H1 (cell line): ENCODE data around the gene LUZP1. TPM values are rescaled to one million over a fixed set of nuclear protein-coding genes. Genes with fewer than 3 reads are reported as not detected.

Experiments used
- CTCF ChIA-PET: fragments of 300-600 bp; sonication (Branson Sonifier 250); formaldehyde crosslinking; loops from one replicate; lab custom pipeline; 2021; ENCODE audit not compliant: partially characterized antibody; lab: Charles Lee
- POLR2A ChIA-PET: fragments of 300-600 bp; sonication (Branson Sonifier 250); formaldehyde crosslinking; loops from one replicate; lab custom pipeline; 2021; ENCODE audit warnings: inconsistent platforms; ENCODE audit not compliant: partially characterized antibody; lab: Charles Lee
- DNase-seq, 2 experiments: peaks; one replicate each; pipeline versions ENCODE4 v3.0.0 to v3.0.0-alpha.2; 2010 to 2022; ENCODE audit warnings: low spot score in 2 of 2, low read depth in 1 of 2, mixed read lengths in 1 of 2
- FAIRE-seq: peaks from 2 replicates; lab custom pipeline; 2011; peaks lifted over from hg19 to GRCh38; lab: Jason Lieb, UNC
- H2AFZ ChIP-seq: 2 replicates; pipeline ENCODE4 v1.8.1; 2012; ENCODE audit warnings: low read length, inconsistent platforms
- H2AK5ac ChIP-seq: 2 replicates; pipeline ENCODE4 v1.6.1; 2013; ENCODE audit warnings: low read depth, low read length
- H2BK120ac ChIP-seq: replicated peaks from 2 replicates; pipeline ENCODE3; 2013; ENCODE audit warnings: low read depth, low read length, inconsistent platforms
- H2BK12ac ChIP-seq: 2 replicates; pipeline ENCODE4 v1.6.1; 2013; ENCODE audit warnings: low read depth, low read length
- H2BK15ac ChIP-seq: 2 replicates; pipeline ENCODE4 v1.6.1; 2013; ENCODE audit warnings: low read length
- H2BK20ac ChIP-seq: 2 replicates; pipeline ENCODE4 v1.6.1; 2013; ENCODE audit warnings: low read length
- H2BK5ac ChIP-seq: 2 replicates; pipeline ENCODE4 v1.6.1; 2013; ENCODE audit warnings: low read depth, low read length
- H3K14ac ChIP-seq: 2 replicates; pipeline ENCODE4 v1.6.1; 2013; ENCODE audit warnings: inconsistent platforms; ENCODE audit not compliant: insufficient read length
- H3K18ac ChIP-seq: 2 replicates; pipeline ENCODE4 v1.6.1; 2013; ENCODE audit warnings: low read length; ENCODE audit errors: extremely low read depth
- H3K23ac ChIP-seq: 2 replicates; pipeline ENCODE4 v1.6.1; 2013; ENCODE audit warnings: inconsistent platforms; ENCODE audit not compliant: insufficient read length
- H3K23me2 ChIP-seq: 2 replicates; pipeline ENCODE4 v1.6.1; 2013; ENCODE audit warnings: low read depth, low read length
- H3K27ac ChIP-seq: 2 replicates; pipeline ENCODE4 v1.6.1; 2011; ENCODE audit warnings: low read depth, low read length, inconsistent platforms
- H3K27me3 ChIP-seq, 4 experiments: replicated peaks in 1 of 4; 1 replicate in 1 of 4; 2 replicates in 3 of 4; pipeline versions ENCODE4 v1.6.1 to v1.8.1; 2011 to 2013; ENCODE audit warnings: low read length in 3 of 4, mild to moderate bottlenecking in 3 of 4, inconsistent platforms in 2 of 4, mixed read lengths in 2 of 4, moderate library complexity in 1 of 4; ENCODE audit not compliant: control insufficient read depth in 3 of 4, insufficient read depth in 3 of 4; ENCODE audit errors: extremely low read depth in 1 of 4
- H3K36me3 ChIP-seq, 4 experiments: 2 replicates each; pipeline versions ENCODE4 v1.6.1 to v1.8.1; 2011 to 2013; ENCODE audit warnings: mild to moderate bottlenecking in 4 of 4, low read length in 3 of 4, moderate library complexity in 2 of 4, control low read depth in 1 of 4, inconsistent platforms in 1 of 4; ENCODE audit not compliant: insufficient read depth in 4 of 4, control insufficient read depth in 2 of 4
- H3K4ac ChIP-seq: replicated peaks from 2 replicates; pipeline ENCODE3; 2013; ENCODE audit warnings: low read length, low read depth, mixed read lengths, inconsistent platforms; ENCODE audit not compliant: insufficient read length
- H3K4me1 ChIP-seq, 4 experiments: replicated peaks in 1 of 4; 1 replicate in 1 of 4; 2 replicates in 3 of 4; pipeline versions ENCODE4 v1.6.1 to v1.8.1; 2011 to 2013; ENCODE audit warnings: low read length in 3 of 4, inconsistent platforms in 2 of 4, mixed read lengths in 1 of 4; ENCODE audit not compliant: insufficient read depth in 4 of 4, control insufficient read depth in 3 of 4
- H3K4me2 ChIP-seq, 2 experiments: 2 replicates each; pipeline versions ENCODE4 v1.6.1 to v1.8.1; 2011 to 2013; ENCODE audit warnings: low read depth in 2 of 2, low read length in 2 of 2, control low read depth in 1 of 2, inconsistent platforms in 1 of 2, mild to moderate bottlenecking in 1 of 2; ENCODE audit not compliant: insufficient read depth in 1 of 2
- H3K4me3 ChIP-seq, 4 experiments: fragments of 200-600, 300-600 bp in 1 of 4; sonication (generic), shearing (Covaris generic), sonication (Bioruptor Twin) in 1 of 4; 2 replicates each; pipeline versions ENCODE4 v1.5.1 to v1.8.1; 2011 to 2016; ENCODE audit warnings: low read length in 4 of 4, low read depth in 3 of 4, control low read depth in 2 of 4, inconsistent platforms in 2 of 4, mild to moderate bottlenecking in 2 of 4, mixed read lengths in 1 of 4, moderate library complexity in 1 of 4; ENCODE audit not compliant: insufficient read depth in 2 of 4; ENCODE audit errors: extremely low read depth in 1 of 4
- H3K56ac ChIP-seq: replicated peaks from 2 replicates; pipeline ENCODE3; 2013; ENCODE audit warnings: low read depth, mild to moderate bottlenecking, mixed read lengths, low read length, inconsistent platforms; ENCODE audit not compliant: insufficient read length
- H3K79me1 ChIP-seq: 2 replicates; pipeline ENCODE4 v1.6.1; 2013; ENCODE audit warnings: low read depth, low read length, control low read depth
- H3K79me2 ChIP-seq, 2 experiments: 2 replicates each; pipeline versions ENCODE4 v1.6.1 to v1.8.1; 2012 to 2013; ENCODE audit warnings: low read length in 2 of 2, mild to moderate bottlenecking in 2 of 2, inconsistent platforms in 1 of 2; ENCODE audit not compliant: insufficient read depth in 2 of 2, control insufficient read depth in 1 of 2
- H3K9ac ChIP-seq, 4 experiments: replicated peaks in 1 of 4; 1 replicate in 1 of 4; 2 replicates in 3 of 4; pipeline versions ENCODE4 v1.6.1 to v1.8.1; 2011 to 2013; ENCODE audit warnings: low read depth in 3 of 4, low read length in 3 of 4, control low read depth in 2 of 4, mild to moderate bottlenecking in 2 of 4, moderate library complexity in 2 of 4, inconsistent platforms in 1 of 4; ENCODE audit errors: extremely low read depth in 1 of 4
- H3K9me3 ChIP-seq, 2 experiments: 2 replicates each; pipeline versions ENCODE4 v1.6.1 to v1.8.1; 2012 to 2013; ENCODE audit warnings: mild to moderate bottlenecking in 2 of 2, moderate library complexity in 2 of 2, control low read depth in 1 of 2, inconsistent platforms in 1 of 2, low read depth in 1 of 2, low read length in 1 of 2, mixed read lengths in 1 of 2; ENCODE audit not compliant: insufficient read depth in 2 of 2
- H4K20me1 ChIP-seq, 2 experiments: replicated peaks in 1 of 2; 2 replicates each; pipeline versions ENCODE3 to v1.8.1; 2011 to 2013; ENCODE audit warnings: inconsistent platforms in 2 of 2, low read length in 2 of 2, mild to moderate bottlenecking in 1 of 2; ENCODE audit not compliant: insufficient read depth in 2 of 2, control insufficient read depth in 1 of 2
- H4K5ac ChIP-seq: 2 replicates; pipeline ENCODE4 v1.6.1; 2013; ENCODE audit warnings: low read length, low read depth, mixed read lengths, inconsistent platforms; ENCODE audit not compliant: insufficient read length
- H4K8ac ChIP-seq: 2 replicates; pipeline ENCODE4 v1.8.0; 2013; ENCODE audit warnings: mild to moderate bottlenecking, moderate library complexity, low read length, inconsistent platforms; ENCODE audit not compliant: insufficient read depth; ENCODE audit errors: extremely low read depth
- H4K91ac ChIP-seq: replicated peaks from 2 replicates; pipeline ENCODE3; 2013; ENCODE audit warnings: low read length, mixed read lengths, inconsistent platforms; ENCODE audit not compliant: insufficient read length
- CBX5 ChIP-seq: fragments of 300-800, 300-1000 bp; sonication (generic); IDR thresholded peaks from 2 replicates; pipeline ENCODE4 v1.7.1; 2016; ENCODE audit warnings: antibody characterized with exemption, low read length, low read depth
- CHD1 ChIP-seq: IDR thresholded peaks from 2 replicates; pipeline ENCODE4 v1.6.1; 2012; ENCODE audit warnings: low read depth, low read length, improper control_type of control experiment
- MAFK ChIP-seq: IDR thresholded peaks from 2 replicates; pipeline ENCODE4 v1.6.1; 2012; ENCODE audit warnings: low read depth, mild to moderate bottlenecking, improper control_type of control experiment, low read length
- TEAD4 ChIP-seq: IDR thresholded peaks from 2 replicates; pipeline ENCODE4 v1.6.1; 2012; ENCODE audit warnings: low read depth, low read length, inconsistent platforms, mixed read lengths
- WGBS, 2 experiments: shearing (Covaris generic) in 1 of 2; methylation state at CpG; one replicate each; pipeline versions ENCODE4 v1.1.6 to v1.1.7; 2013 to 2015; ENCODE audit warnings: low lambda C conversion rate in 2 of 2, mixed read lengths in 2 of 2, inconsistent platforms in 1 of 2, low coverage in 1 of 2, missing lambda C conversion rate in 1 of 2; ENCODE audit not compliant: insufficient replicate concordance in 2 of 2, insufficient coverage in 1 of 2, insufficient read length in 1 of 2; ENCODE audit errors: extremely low coverage in 1 of 2, missing lambda C conversion rate in 1 of 2; 5-methylcytosine and 5-hydroxymethylcytosine counted together
- polyA plus RNA-seq, 7 experiments: library from polyadenylated mRNA; depleted of rRNA in 3 of 7; stranded (reverse) in 5 of 7; unstranded in 2 of 7; fragments of >200 nt in 5 of 7; fragments of 200-250 nt in 2 of 7; gene quantifications; 1 replicate in 5 of 7; 2 replicates in 1 of 7; 4 replicates in 1 of 7; pipeline versions ENCODE4 v1.2.1 to v1.2.3, GENCODE V29; 2011 to 2013; ENCODE audit warnings: missing spikeins in 2 of 7, mixed read lengths in 2 of 7
- total RNA-seq: library from RNA; stranded (reverse); fragmentation: NEBNext Ultra II Directional; extraction: Animal tissue kit (Norgen Biotek cat#: 25700); gene quantifications from 2 replicates; pipeline ENCODE4 v1.2.1, GENCODE V29; 2021
- TF ChIP-seq, protein P1 (sequence below), 3 experiments: IDR thresholded peaks; 1 replicate in 2 of 3; 2 replicates in 1 of 3; pipeline versions ENCODE4 v1.5.1 to v1.6.1; 2011; ENCODE audit warnings: low read length in 3 of 3, mild to moderate bottlenecking in 3 of 3, inconsistent platforms in 2 of 3, low read depth in 1 of 3, moderate library complexity in 1 of 3; ENCODE audit not compliant: insufficient read depth in 1 of 3; ENCODE audit errors: control extremely low read depth in 1 of 3
- TF ChIP-seq, protein P2 (sequence below): IDR thresholded peaks from 2 replicates; pipeline ENCODE4 v1.6.1; 2012; ENCODE audit warnings: low read length, inconsistent platforms
- TF ChIP-seq, protein P3 (sequence below): IDR thresholded peaks from 2 replicates; pipeline ENCODE4 v1.6.1; 2011; ENCODE audit warnings: low read depth, mild to moderate bottlenecking, low read length; ENCODE audit not compliant: insufficient read depth

The LUZP1 gene
- total and polyA plus RNA-seq, 2 of the 8 experiments (the other 6 are each of a cell fraction or from before 2014, with no cell fraction given) = 14.0 to 60.5 TPM

DNA sequence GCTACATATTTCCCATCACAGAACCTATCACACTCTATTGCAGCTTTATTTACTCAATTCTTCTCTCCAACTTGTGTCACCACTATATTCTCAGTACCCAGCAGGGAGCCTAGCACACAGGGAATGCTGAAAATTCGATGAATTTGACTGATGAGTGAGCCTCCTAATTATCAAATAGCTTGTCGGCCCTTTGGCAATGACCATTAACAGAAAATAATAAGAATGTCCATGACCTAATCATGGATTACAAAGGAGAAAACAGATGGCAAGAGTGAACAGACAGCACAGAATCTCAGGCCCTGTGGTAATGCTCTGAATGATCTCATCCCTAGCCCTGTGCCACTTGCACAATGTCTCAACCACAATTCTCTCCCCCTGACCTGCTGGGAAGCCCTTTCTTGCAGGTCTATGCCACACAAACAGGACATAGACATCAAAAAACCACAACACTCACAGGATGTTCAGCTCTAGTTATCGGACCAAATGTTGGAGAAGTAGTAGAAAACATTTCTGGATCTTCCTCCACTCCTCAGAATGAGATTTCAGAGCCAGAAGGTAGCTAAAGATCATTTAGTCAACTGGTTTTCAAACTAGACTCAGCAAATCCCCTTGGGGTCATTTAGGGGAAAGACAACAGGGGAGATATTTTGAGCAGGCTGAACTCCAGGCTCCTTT lies 68.4 kb downstream of the LUZP1 start:
- no peak for FAIRE-seq
- Histone ChIP-seq H3K4me3 (no peak overlapping the region), H3K4ac (no peak overlapping the region), H3K9ac (no peak overlapping the region; a peak in 2 of 7 replicates), H3K4me1 (peaks cover 0 to 5% (median 1%) of the 10 kb centered on the region in 4 experiments; a peak in 2 of 7 replicates), H3K36me3 (no peaks in the 10 kb centered on the region; a peak in 2 of 8 replicates), H3K27ac (no peak overlapping the region), H2BK5ac (no peak overlapping the region), H4K5ac (no peak overlapping the region), H3K27me3 (no peaks in the 10 kb centered on the region), H3K4me2 (no peak overlapping the region), H2BK120ac (no peak overlapping the region), H4K91ac (no peak overlapping the region), H2BK20ac (no peak overlapping the region), H3K79me2 (peaks cover 4 to 25% of the 10 kb centered on the region in 2 experiments; a peak in 3 of 4 replicates), H4K8ac (no peak overlapping the region), H3K56ac (no peak overlapping the region), H3K9me3 (no peaks in the 10 kb centered on the region), H2BK12ac (no peak overlapping the region), H3K18ac (no peak overlapping the region), H3K23me2 (no peaks in the 10 kb centered on the region; the same call in 1 of the 2 replicates), H4K20me1 (peaks cover 5 to 9% of the 10 kb centered on the region in 2 experiments), H3K14ac (no peak overlapping the region), H2AK5ac (no peak overlapping the region), H3K23ac (no peak overlapping the region), H2AFZ (no peak overlapping the region), H2BK15ac (0 out of 2 replicates have a peak overlapping the region, but pooled peaks have one; percentile 18), H3K79me1 (0 out of 2 replicates have a peak, but pooled peaks cover 4% of the 10 kb centered on the region)
- WGBS, 2 experiments = 69% methylated on average over 3 of the region's 3 CpGs; no CpG with 5 or more reads in 1 of the 2 experiments
- TF ChIP-seq, protein P1, sequence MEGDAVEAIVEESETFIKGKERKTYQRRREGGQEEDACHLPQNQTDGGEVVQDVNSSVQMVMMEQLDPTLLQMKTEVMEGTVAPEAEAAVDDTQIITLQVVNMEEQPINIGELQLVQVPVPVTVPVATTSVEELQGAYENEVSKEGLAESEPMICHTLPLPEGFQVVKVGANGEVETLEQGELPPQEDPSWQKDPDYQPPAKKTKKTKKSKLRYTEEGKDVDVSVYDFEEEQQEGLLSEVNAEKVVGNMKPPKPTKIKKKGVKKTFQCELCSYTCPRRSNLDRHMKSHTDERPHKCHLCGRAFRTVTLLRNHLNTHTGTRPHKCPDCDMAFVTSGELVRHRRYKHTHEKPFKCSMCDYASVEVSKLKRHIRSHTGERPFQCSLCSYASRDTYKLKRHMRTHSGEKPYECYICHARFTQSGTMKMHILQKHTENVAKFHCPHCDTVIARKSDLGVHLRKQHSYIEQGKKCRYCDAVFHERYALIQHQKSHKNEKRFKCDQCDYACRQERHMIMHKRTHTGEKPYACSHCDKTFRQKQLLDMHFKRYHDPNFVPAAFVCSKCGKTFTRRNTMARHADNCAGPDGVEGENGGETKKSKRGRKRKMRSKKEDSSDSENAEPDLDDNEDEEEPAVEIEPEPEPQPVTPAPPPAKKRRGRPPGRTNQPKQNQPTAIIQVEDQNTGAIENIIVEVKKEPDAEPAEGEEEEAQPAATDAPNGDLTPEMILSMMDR (IDR thresholded peaks at IDR 0.05; ENCODE audit: control extremely low read depth in 1 of 3, insufficient read depth in 1 of 3, low read depth in 1 of 3, low read length in 3 of 3) = no peak
- TF ChIP-seq TEAD4 (peak; percentile 44; the same call in 1 of the 2 replicates), CHD1 (no peak), MAFK (no peak), CBX5 (no peak)
- TF ChIP-seq, protein P2, sequence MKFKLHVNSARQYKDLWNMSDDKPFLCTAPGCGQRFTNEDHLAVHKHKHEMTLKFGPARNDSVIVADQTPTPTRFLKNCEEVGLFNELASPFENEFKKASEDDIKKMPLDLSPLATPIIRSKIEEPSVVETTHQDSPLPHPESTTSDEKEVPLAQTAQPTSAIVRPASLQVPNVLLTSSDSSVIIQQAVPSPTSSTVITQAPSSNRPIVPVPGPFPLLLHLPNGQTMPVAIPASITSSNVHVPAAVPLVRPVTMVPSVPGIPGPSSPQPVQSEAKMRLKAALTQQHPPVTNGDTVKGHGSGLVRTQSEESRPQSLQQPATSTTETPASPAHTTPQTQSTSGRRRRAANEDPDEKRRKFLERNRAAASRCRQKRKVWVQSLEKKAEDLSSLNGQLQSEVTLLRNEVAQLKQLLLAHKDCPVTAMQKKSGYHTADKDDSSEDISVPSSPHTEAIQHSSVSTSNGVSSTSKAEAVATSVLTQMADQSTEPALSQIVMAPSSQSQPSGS = no peak
- TF ChIP-seq, protein P3, sequence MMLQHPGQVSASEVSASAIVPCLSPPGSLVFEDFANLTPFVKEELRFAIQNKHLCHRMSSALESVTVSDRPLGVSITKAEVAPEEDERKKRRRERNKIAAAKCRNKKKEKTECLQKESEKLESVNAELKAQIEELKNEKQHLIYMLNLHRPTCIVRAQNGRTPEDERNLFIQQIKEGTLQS = no peak
- ChIA-PET CTCF (interaction anchor here (0.6 to 27.1 kb wide), 28 partner anchors 8 to 395 kb away, joined by 3 to 705 read pairs (median 5); partner anchors contain the start of gene LUZP1), POLR2A (interaction anchor here (2.8 to 3.1 kb wide), 3 partner anchors 10 to 85 kb away, joined by 11 to 19 read pairs (median 17); partner anchors contain the start of gene LUZP1)
- DNase-seq = no peak
